ENCODE measurements around the gene INPP1. TPM values are rescaled to one million over a fixed set of nuclear protein-coding genes. Genes with fewer than 3 reads are reported as not detected.

Gene INPP1
- total RNA-seq, 1 experiment from 2014 or later = 4.3 TPM

- Histone ChIP-seq H2AK5ac (ENCODE audit: insufficient read length, low read length) (no peak within 1 kb of the TSS), H3T11ph (ENCODE audit: low read length) (no peak within 1 kb of the TSS), H3K79me2 (ENCODE audit: insufficient read depth, low read length) (no peaks in the 10 kb centered on the region; the same call in 1 of the 2 replicates), H3K4ac (ENCODE audit: low read depth, low read length) (no peak within 1 kb of the TSS), H3K4me2 (ENCODE audit: insufficient read depth, insufficient read length, low read length) (peak within 1 kb of the TSS; percentile 76), H3K9ac (ENCODE audit: extremely low read depth, insufficient read length, low read length) (peak within 1 kb of the TSS; percentile 35), H3K23me2 (ENCODE audit: insufficient read length, low read depth, low read length, poor library complexity, severe bottlenecking) (peaks cover 5% of the 10 kb centered on the region), H2BK5ac (ENCODE audit: insufficient read length, low read length) (no peak within 1 kb of the TSS), H3K9me3 (ENCODE audit: control insufficient read depth, low read depth, low read length) (no peaks in the 10 kb centered on the region), H2AFZ (ENCODE audit: low read length) (no peak within 1 kb of the TSS), H3K18ac (ENCODE audit: insufficient read length, low read depth, low read length) (no peak within 1 kb of the TSS), H3K27ac (ENCODE audit: insufficient read length, low read depth, low read length) (no peak within 1 kb of the TSS), H4K5ac (ENCODE audit: insufficient read length, low read depth, low read length) (no peak within 1 kb of the TSS), H3K23ac (ENCODE audit: insufficient read length, low read depth, low read length) (no peak within 1 kb of the TSS), H3K4me1 (ENCODE audit: insufficient read depth, low read length) (no peaks in the 10 kb centered on the region), H3K14ac (ENCODE audit: insufficient read depth, low read length) (no peak within 1 kb of the TSS), H3K27me3 (ENCODE audit: insufficient read depth, low read length) (no peaks in the 10 kb centered on the region), H3K56ac (ENCODE audit: insufficient read length, low read depth, low read length) (no peak within 1 kb of the TSS), H3K79me1 (ENCODE audit: insufficient read depth, low read depth, low read length, poor library complexity, severe bottlenecking) (peaks cover 2% of the 10 kb centered on the region), H2BK12ac (ENCODE audit: insufficient read length, low read depth, low read length) (no peak within 1 kb of the TSS), H2BK15ac (ENCODE audit: low read depth, low read length) (no peak within 1 kb of the TSS), H4K20me1 (ENCODE audit: control insufficient read depth, insufficient read depth, insufficient read length) (no peaks in the 10 kb centered on the region), H2BK120ac (ENCODE audit: low read depth, low read length, poor library complexity, severe bottlenecking) (no peak within 1 kb of the TSS), H2BK20ac (ENCODE audit: low read depth, low read length, poor library complexity, severe bottlenecking) (no peak within 1 kb of the TSS), H4K8ac (replicated peaks; ENCODE audit: insufficient read length, low read depth, low read length) (no peak within 1 kb of the TSS), H4K91ac (ENCODE audit: insufficient read length, low read depth, low read length) (no peak within 1 kb of the TSS)
- DNase-seq = peak; percentile 99
- peaks cover 10 to 11% of the 10 kb centered on the region in 2 experiments for H3K4me1 Mint-ChIP-seq
- peak within 1 kb of the TSS; percentile 61 to 90 (median 89) for H3K27ac Mint-ChIP-seq
- H3K9me3 Mint-ChIP-seq = no peaks in the 10 kb centered on the region
- H3K27me3 Mint-ChIP-seq (ENCODE audit: low read depth) = no peaks in the 10 kb centered on the region
- peak; percentile 83 for TF ChIP-seq CTCF (conservative IDR thresholded peaks at IDR 0.05)
- H3K36me3 Mint-ChIP-seq (ENCODE audit: insufficient read depth in 1 of 3, low read depth in 3 of 3) = peaks cover 0 to 5% (median 0%) of the 10 kb centered on the region in 3 experiments; a peak in 1 of 7 replicates
- WGBS (ENCODE audit: extremely low coverage, insufficient read length, low lambda C conversion rate) = no CpG with 5 or more reads among the region's 50 CpGs
- peak within 1 kb of the TSS; percentile 94 for H3K4me3 Mint-ChIP-seq
Observed at GRCh38 chr2:190319555-190320498, 23.6 kb upstream of the INPP1 start, which contains the start of gene HIBCH. Gene HIBCH (minus strand): TSS chr2:190319826. CDS start chr2:190319750, 76 bp downstream.

Measured in H9 (cell line).